B cell (primary cell): ENCODE measurements around the gene NT5DC4. TPM values are rescaled to one million over a fixed set of nuclear protein-coding genes. Genes with fewer than 3 reads are reported as not detected.

ENCODE experiments used
- ATAC-seq: fragments of 200-7000 bp; cut with Tn5 transposase; one replicate; pipeline ENCODE4 v1.10.0; 2021; ENCODE audit warnings: low read depth, mild to moderate bottlenecking, moderate number of reproducible peaks, moderate library complexity
- CTCF ChIA-PET: fragments of 350-600 bp; sonication (Branson Sonifier 250); formaldehyde crosslinking; loops from one replicate; lab custom pipeline; 2021; ENCODE audit warnings: antibody characterized with exemption, inconsistent platforms; lab: Charles Lee
- POLR2A ChIA-PET: fragments of 350-600 bp; sonication (Branson Sonifier 250); formaldehyde crosslinking; loops from one replicate; lab custom pipeline; 2021; ENCODE audit warnings: antibody characterized with exemption; lab: Charles Lee
- DNase-seq: peaks from one replicate; pipeline ENCODE4 v3.0.0; 2013
- H2AFZ ChIP-seq: 2 replicates; pipeline ENCODE4 v1.6.1; 2012; ENCODE audit warnings: mild to moderate bottlenecking, low read depth, low read length; ENCODE audit not compliant: insufficient read depth, poor library complexity, severe bottlenecking
- H3K27ac ChIP-seq, 2 donors: 1 replicate in 1 of 2; 2 replicates in 1 of 2; pipeline ENCODE4 v1.5.1; 2012 to 2013; ENCODE audit warnings: low read length in 2 of 2, mild to moderate bottlenecking in 2 of 2, moderate library complexity in 1 of 2
- H3K27me3 ChIP-seq, 4 experiments: fragments of 200-600 bp in 1 of 4; sonication (generic) in 1 of 4; replicated peaks in 1 of 4; 1 replicate in 2 of 4; 2 replicates in 2 of 4; pipeline versions ENCODE4 v1.6.1 to v1.7.0; 2013 to 2016; ENCODE audit warnings: low read length in 3 of 4, mild to moderate bottlenecking in 2 of 4, mixed read lengths in 1 of 4, moderate library complexity in 1 of 4; ENCODE audit not compliant: insufficient read depth in 4 of 4, control insufficient read depth in 3 of 4; ENCODE audit errors: control extremely low read depth in 1 of 4
- H3K36me3 ChIP-seq, 2 experiments: replicated peaks in 1 of 2; 1 replicate in 1 of 2; 2 replicates in 1 of 2; pipeline versions ENCODE4 v1.6.1 to v1.7.1; 2013; ENCODE audit warnings: low read length in 1 of 2; ENCODE audit not compliant: insufficient read depth in 2 of 2, control insufficient read depth in 1 of 2; ENCODE audit errors: control extremely low read depth in 1 of 2, extremely low read depth in 1 of 2
- H3K4me1 ChIP-seq, 2 donors: fragments of 200-600 bp in 1 of 2; sonication (generic) in 1 of 2; 1 replicate in 1 of 2; 2 replicates in 1 of 2; pipeline versions ENCODE4 v1.5.1 to v1.6.1; 2013 to 2017; ENCODE audit warnings: low read length in 2 of 2; ENCODE audit not compliant: control insufficient read depth in 2 of 2, insufficient read depth in 2 of 2
- H3K4me2 ChIP-seq: replicated peaks from 2 replicates; pipeline ENCODE3; 2012; ENCODE audit warnings: mild to moderate bottlenecking, low read depth, low read length; ENCODE audit not compliant: poor library complexity, severe bottlenecking
- H3K4me3 ChIP-seq, 5 experiments: fragments of 200-600 bp in 1 of 5; sonication (generic) in 1 of 5; 1 replicate in 3 of 5; 2 replicates in 2 of 5; pipeline versions ENCODE4 v1.5.1 to v1.7.0; 2011 to 2016; ENCODE audit warnings: low read length in 4 of 5, mild to moderate bottlenecking in 4 of 5, low read depth in 2 of 5, control low read depth in 1 of 5, moderate library complexity in 1 of 5; ENCODE audit not compliant: insufficient read depth in 1 of 5; ENCODE audit errors: control extremely low read depth in 1 of 5, extremely low read depth in 1 of 5
- H3K79me2 ChIP-seq: fragments of 200-600 bp; sonication (generic); one replicate; pipeline ENCODE4 v1.6.0; 2016; ENCODE audit warnings: low read length; ENCODE audit not compliant: control insufficient read depth, insufficient read depth
- H3K9ac ChIP-seq: fragments of 200-600 bp; sonication (generic); 2 replicates; pipeline ENCODE4 v1.6.1; 2017; ENCODE audit warnings: mild to moderate bottlenecking, low read length, moderate library complexity
- H3K9me3 ChIP-seq, 3 donors: one replicate each; pipeline versions ENCODE4 v1.6.1 to v1.7.1; 2013; ENCODE audit warnings: low read length in 2 of 3; ENCODE audit not compliant: control insufficient read depth in 2 of 3, insufficient read depth in 1 of 3; ENCODE audit errors: control extremely low read depth in 1 of 3
- H4K20me1 ChIP-seq: 2 replicates; pipeline ENCODE4 v1.6.0; 2012; ENCODE audit warnings: mild to moderate bottlenecking, low read length; ENCODE audit not compliant: insufficient read depth, control insufficient read depth, poor library complexity, severe bottlenecking
- H3K27ac Mint-ChIP-seq: one replicate; pipeline ENCODE4 v1.8.0; 2021; ENCODE audit warnings: mixed read lengths
- H3K27me3 Mint-ChIP-seq: one replicate; pipeline ENCODE4 v1.8.0; 2021; ENCODE audit warnings: mixed read lengths
- H3K4me1 Mint-ChIP-seq: one replicate; pipeline ENCODE4 v1.8.0; 2021; ENCODE audit warnings: mixed read lengths
- H3K4me3 Mint-ChIP-seq: one replicate; pipeline ENCODE4 v1.8.0; 2021; ENCODE audit warnings: mixed read lengths
- H3K9me3 Mint-ChIP-seq: one replicate; pipeline ENCODE4 v1.8.0; 2022; ENCODE audit warnings: mixed read lengths; ENCODE audit not compliant: insufficient read depth
- CTCF ChIP-seq: fragments of 200-600 bp; IDR thresholded peaks from one replicate; pipeline ENCODE4 v1.8.0; 2022; ENCODE audit warnings: antibody characterized with exemption, mild to moderate bottlenecking
- EZH2 ChIP-seq: IDR thresholded peaks from 2 replicates; pipeline ENCODE4 v1.6.1; 2012; ENCODE audit warnings: borderline replicate concordance, low read depth, mild to moderate bottlenecking, moderate library complexity, low read length; ENCODE audit not compliant: insufficient read depth, poor library complexity, severe bottlenecking
- WGBS: methylation state at CpG from one replicate; pipeline ENCODE4 v1.1.5; 2013; ENCODE audit warnings: missing lambda C conversion rate; ENCODE audit not compliant: insufficient coverage; 5-methylcytosine and 5-hydroxymethylcytosine counted together
- intact Hi-C: fragments of 100-400 bp; cut with micrococcal nuclease; formaldehyde crosslinking; loops from one replicate; pipeline ENCODE4 v1.10.0; 2022
- polyA plus RNA-seq: library from polyadenylated mRNA; depleted of rRNA; stranded (reverse); fragments of >200 nt; gene quantifications from 2 replicates; pipeline ENCODE4 v1.2.3, GENCODE V29; 2012
- total RNA-seq, 2 donors: library from RNA; stranded (reverse); fragments of 120-200 nt in 1 of 2; gene quantifications; 1 replicate in 1 of 2; 2 replicates in 1 of 2; pipeline versions ENCODE4 v1.2.3 to v1.2.4, GENCODE V29; 2013 to 2022

Gene NT5DC4
- total and polyA plus RNA-seq, 2 donors (not counting 1 experiment from before 2014, with no cell fraction given) = 2.0 TPM; not detected in 1

- DNase-seq = no peak
- Histone ChIP-seq H3K9ac (no peak overlapping the region), H3K36me3 (no peaks in the 10 kb centered on the region), H3K4me2 (no peak overlapping the region), H3K9me3 (no peaks in the 10 kb centered on the region), H3K27me3 (no peaks in the 10 kb centered on the region), H3K27ac (no peak overlapping the region), H3K4me1 (peaks cover 4 to 27% of the 10 kb centered on the region in 2 donors), H3K4me3 (no peak overlapping the region), H4K20me1 (no peaks in the 10 kb centered on the region), H3K79me2 (no peaks in the 10 kb centered on the region), H2AFZ (no peak overlapping the region)
- H3K27ac Mint-ChIP-seq = no peak overlapping the region
- no peak overlapping the region for H3K4me3 Mint-ChIP-seq
- POLR2A ChIA-PET = no interaction called here
- no peaks in the 10 kb centered on the region for H3K27me3 Mint-ChIP-seq
- H3K9me3 Mint-ChIP-seq = no peaks in the 10 kb centered on the region
- intact Hi-C loops = loop anchor here (5.0 kb wide), 1 partner anchor 33 kb away; no protein-coding TSS in a partner anchor
- 100% methylated on average over 9 of the region's 12 CpGs for WGBS
- peaks cover 23% of the 10 kb centered on the region for H3K4me1 Mint-ChIP-seq
- ATAC-seq = no peak
- CTCF ChIA-PET = interaction anchor here (0.7 to 7.6 kb wide), 2 partner anchors 13 to 66 kb away, joined by 3 to 114 read pairs; no protein-coding TSS in a partner anchor
- TF ChIP-seq EZH2 = no peak
- TF ChIP-seq CTCF = no peak
These were observed 26.6 kb upstream of the NT5DC4 start for GRCh38 chr2:112694182-112694581.

DNA sequence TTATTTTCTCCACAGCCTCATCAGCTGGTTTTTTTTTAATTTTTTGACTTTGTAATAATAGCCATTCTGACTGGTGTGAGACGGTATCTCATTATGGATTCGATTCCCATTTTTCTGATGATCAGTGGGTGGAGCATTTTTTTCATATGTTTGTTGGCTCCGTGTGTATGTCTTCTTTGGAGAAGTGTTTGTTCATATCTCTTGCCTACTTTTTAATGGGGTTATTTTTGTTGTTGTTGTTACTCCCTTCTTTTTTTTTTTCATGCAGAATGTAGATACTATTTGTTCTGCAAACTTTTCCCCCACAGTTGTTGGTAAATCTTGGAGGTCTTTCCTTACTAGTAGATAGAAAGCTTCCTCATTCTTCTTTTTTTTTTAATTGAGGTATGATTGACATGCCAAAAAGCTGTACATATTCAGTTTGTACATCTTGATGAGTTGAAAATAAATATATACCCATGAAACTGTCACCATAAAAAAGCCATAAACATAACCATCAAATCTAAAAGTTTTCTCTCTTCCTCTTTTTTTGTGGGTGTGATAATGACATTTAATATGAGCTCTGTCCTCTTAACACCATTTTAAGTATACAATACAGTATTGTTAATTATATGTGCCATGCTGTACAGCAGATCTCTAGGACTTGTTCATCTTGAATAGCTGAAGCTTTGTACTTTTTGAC, 21.8 kb upstream of the NT5DC4 start:
- POLR2A ChIA-PET = interaction anchor here (0.6 to 1.2 kb wide), 3 partner anchors 9 to 102 kb away, joined by 3 to 9 read pairs (median 3); no protein-coding TSS in a partner anchor
- WGBS = 90% methylated on average over 2 of the region's 3 CpGs
- peaks cover 41% of the 10 kb centered on the region for H3K4me1 Mint-ChIP-seq

More for the DNA sequence above, 21.8 kb upstream of the NT5DC4 start:
- no peaks in the 10 kb centered on the region for H3K79me2 ChIP-seq
- H3K27ac ChIP-seq = peak overlapping the region; percentile 62 to 70
- H2AFZ ChIP-seq = no peak overlapping the region
- intact Hi-C loops = no loop called here
- no peaks in the 10 kb centered on the region for H4K20me1 ChIP-seq
- H3K9ac ChIP-seq = no peak overlapping the region
- H3K4me2 ChIP-seq = peak overlapping the region; percentile 57
- TF ChIP-seq EZH2 (no peak), CTCF (no peak)
- H3K9me3 ChIP-seq = no peaks in the 10 kb centered on the region
- H3K9me3 Mint-ChIP-seq = no peaks in the 10 kb centered on the region
- H3K4me3 ChIP-seq = no peak overlapping the region
- CTCF ChIA-PET = interaction anchor here (0.8 to 4.6 kb wide), 6 partner anchors 8 to 72 kb away, joined by 3 to 24 read pairs (median 6); no protein-coding TSS in a partner anchor
- no peaks in the 10 kb centered on the region for H3K27me3 Mint-ChIP-seq
- no peak for DNase-seq
- H3K27ac Mint-ChIP-seq = peak overlapping the region; percentile 81
- H3K4me1 ChIP-seq = peaks cover 33 to 37% of the 10 kb centered on the region in 2 donors
- H3K36me3 ChIP-seq = no peaks in the 10 kb centered on the region
- peak; percentile 28 for ATAC-seq
- H3K27me3 ChIP-seq = no peaks in the 10 kb centered on the region
- peak overlapping the region; percentile 75 for H3K4me3 Mint-ChIP-seq
